Ovary (tissue), 3 donors: ENCODE data around the gene PDLIM3.

ENCODE experiments used
- POLR2A ChIP-seq: fragments of 450-650 bp; IDR thresholded peaks from one replicate; pipeline ENCODE4 v1.6.1; 2017; ENCODE audit warnings: antibody characterized with exemption, mild to moderate bottlenecking, moderate library complexity
- TF ChIP-seq, protein P1 (sequence below), 3 donors: fragments of 450-650 bp in 2 of 3; fragments of 200-600 bp in 1 of 3; IDR thresholded peaks; one replicate each; pipeline versions ENCODE4 v1.5.1 to v1.8.0; 2016 to 2022; ENCODE audit warnings: antibody characterized with exemption in 3 of 3, mild to moderate bottlenecking in 1 of 3
- donor health status: DM: no; HTN: no; CAD: no.

GRCh38 chr4:185488650-185489049 lies 46.7 kb downstream of the PDLIM3 start:
- TF ChIP-seq POLR2A, result no peak
- TF ChIP-seq, protein P1, sequence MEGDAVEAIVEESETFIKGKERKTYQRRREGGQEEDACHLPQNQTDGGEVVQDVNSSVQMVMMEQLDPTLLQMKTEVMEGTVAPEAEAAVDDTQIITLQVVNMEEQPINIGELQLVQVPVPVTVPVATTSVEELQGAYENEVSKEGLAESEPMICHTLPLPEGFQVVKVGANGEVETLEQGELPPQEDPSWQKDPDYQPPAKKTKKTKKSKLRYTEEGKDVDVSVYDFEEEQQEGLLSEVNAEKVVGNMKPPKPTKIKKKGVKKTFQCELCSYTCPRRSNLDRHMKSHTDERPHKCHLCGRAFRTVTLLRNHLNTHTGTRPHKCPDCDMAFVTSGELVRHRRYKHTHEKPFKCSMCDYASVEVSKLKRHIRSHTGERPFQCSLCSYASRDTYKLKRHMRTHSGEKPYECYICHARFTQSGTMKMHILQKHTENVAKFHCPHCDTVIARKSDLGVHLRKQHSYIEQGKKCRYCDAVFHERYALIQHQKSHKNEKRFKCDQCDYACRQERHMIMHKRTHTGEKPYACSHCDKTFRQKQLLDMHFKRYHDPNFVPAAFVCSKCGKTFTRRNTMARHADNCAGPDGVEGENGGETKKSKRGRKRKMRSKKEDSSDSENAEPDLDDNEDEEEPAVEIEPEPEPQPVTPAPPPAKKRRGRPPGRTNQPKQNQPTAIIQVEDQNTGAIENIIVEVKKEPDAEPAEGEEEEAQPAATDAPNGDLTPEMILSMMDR (IDR thresholded peaks at IDR 0.05), result no peak
